Measurements from ENCODE around the gene ASAP3.

The ASAP3 gene

GRCh38 chr1:23448846-23449245, 35.1 kb downstream of the ASAP3 start:
- no peak for DNase-seq

DNA sequence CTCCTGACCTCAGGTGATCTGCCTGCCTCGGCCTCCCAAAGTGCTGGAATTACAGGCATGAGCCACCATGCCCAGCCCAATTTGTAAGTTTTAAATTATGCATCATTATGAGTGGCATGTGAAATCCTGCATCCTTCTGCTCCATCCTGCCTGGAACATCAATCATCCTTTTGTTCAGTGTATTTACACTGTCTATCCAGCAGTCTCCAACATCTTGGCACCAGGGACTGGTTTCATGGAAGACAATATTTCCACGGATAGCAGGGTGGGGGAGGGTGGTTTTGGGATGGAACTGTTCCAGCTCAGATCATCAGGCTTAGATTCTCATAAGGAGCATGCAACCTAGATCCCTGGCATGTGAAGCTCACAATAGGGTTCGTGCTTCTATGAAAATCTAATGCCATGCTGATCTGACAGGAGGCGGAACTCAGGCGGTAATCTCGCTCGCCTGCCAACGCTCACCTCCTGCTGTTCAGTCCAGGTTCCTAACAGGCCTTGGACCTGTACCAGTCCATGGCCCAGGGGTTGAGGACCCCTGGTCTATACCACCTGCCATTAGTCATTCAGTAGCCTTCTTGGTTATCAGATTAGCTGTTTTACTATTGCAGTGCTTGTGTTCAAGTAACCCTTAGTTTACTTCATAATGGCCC, 37.2 kb downstream of the ASAP3 start:
- DNase-seq: no peak

- no peak for DNase-seq
These were observed 39.2 kb downstream of the ASAP3 start for GRCh38 chr1:23444596-23445390.

GRCh38 chr1:23444104-23444533, 39.9 kb downstream of the ASAP3 start:
- peak; percentile 89 to 91 (median 89) for DNase-seq

DNA sequence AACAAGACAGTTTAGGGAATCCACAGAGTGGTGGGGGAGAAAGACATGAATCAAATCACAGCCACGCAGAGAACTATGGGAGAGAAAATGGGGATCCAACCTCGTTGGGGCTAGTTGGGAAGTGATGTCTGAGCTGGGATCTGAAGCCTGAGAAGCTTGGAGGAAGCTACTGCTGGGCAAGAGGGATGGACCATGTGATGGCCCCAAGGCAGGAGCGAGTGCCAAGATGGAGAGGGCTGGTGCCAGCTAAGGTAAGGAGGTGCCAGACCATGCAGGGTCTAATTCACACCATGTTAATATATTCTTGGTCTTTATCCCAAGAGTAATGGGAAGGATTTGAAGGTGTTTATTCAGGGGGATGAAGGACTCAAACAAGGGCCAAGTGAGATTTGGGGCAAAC, 41.2 kb downstream of the ASAP3 start:
- DNase-seq: no peak

DNA sequence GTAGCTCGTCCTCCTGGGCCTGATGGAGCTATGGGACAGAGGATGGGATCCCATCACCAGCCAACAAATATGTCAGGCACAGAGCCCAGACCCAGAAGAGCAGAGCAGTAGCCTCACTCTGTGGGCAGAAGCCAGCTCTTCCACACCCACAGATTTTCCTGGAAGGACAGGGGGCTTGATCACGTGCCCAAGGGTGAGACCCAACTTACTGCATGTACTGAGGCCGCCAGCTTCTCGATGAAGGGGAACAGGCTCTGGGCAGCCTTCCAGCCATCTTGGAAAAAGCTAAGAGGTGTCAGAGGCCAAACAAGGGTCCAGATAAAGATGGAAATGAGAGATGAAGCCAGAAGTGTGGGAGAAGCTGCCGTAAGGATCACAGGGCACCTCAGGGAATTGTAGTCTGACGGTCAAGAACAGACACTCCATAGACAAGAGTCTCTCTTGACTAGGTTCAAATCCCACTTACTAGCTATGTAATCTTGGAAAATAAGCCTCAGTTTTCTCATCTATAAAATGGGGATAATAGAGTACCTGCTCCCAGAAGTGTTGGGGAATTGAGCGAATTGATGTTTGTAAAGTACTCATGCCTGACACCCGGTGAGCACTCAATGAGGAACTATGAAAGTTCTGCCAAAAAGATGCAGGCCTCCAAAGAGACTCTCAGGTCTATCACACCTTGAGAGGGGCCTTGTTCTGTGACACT, 42.4 kb downstream of the ASAP3 start:
- DNase-seq: no peak

DNA sequence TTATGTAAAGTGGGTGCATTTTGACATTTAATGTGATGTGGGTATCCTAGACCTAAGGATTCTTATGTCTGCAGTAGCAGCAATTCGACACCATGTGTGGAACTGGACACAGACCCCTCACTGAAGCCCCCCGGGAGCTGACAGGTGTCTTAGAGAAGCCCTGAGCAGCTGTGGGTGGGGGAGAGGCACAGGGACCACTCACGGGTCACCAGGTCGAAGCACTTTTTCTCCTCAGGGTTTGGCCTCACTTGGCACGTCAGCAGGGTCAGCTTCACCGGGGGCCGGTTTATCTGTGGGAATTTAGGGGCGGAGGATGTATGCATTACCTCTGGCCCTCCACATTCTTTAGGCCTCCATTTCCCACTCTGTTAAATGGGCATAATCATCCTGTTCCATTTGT, 45.4 kb downstream of the ASAP3 start:
- DNase-seq: no peak

GRCh38 chr1:23437355-23437664, 46.7 kb downstream of the ASAP3 start:
- DNase-seq: no peak

DNA sequence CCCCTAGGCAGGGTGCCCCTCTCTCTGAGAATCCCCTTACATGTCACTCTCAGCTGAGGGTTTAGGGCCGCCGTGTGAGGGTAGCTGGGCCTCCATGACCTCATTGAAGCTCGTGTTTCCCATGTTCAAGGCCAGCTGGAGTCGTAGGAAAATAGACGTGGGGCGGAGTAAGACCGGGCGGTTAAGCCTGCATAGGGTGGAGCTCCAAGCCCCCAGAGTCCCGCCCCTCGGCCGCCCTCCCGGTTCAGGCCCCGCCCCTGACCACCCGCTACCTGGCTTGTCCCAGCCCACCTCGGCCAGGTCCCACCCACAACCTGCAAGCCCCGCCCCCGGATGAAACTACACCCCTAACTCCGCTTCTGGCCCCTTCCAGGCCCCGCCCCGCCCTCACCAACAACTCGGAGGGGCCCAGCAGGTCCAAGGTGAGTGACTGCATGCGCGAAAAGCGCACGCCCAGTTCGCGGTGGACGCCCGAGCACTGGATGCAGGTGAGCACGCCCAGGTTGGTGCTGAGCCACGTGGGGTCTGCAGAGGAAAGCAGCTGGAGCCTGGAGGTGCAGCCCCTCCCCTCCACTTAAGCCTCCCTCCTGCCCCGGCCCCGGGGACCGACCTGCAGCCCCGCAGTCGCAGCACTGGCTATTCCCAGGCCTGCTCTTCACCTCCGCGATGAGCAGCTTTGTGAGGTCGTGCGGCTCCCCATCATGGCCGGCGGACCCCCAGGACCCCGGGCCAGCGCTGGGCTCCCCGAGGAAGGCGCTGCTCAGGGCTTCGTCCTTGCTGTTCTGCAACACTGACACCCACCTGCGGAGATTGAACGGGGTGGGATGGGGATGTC, 47.2 kb downstream of the ASAP3 start:
- DNase-seq: no peak

GRCh38 chr1:23434260-23434775, 49.7 kb downstream of the ASAP3 start:
- no peak for DNase-seq

- DNase-seq: no peak
These were observed 50.9 kb downstream of the ASAP3 start for GRCh38 chr1:23433122-23433521.

DNA sequence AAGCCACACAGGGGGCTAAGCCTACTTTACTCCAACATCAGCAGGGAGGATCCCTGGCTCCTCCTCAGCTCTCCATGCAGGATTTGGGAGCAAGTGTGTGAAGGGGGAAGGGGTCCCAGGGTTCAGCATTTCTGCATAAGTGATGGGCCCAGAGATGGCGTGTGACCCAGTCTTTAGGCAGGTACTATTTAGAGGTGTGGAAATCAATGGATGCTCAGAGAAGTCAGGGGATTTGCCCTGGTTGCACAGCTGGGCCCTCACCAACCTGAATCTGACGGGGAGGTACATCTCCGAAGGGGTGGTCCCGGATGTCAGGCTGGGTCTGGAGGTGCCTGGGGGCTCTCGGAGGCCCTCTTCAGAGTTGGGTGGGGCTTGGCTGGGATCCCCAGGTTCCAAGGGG, 52.5 kb downstream of the ASAP3 start:
- DNase-seq: no peak

DNA sequence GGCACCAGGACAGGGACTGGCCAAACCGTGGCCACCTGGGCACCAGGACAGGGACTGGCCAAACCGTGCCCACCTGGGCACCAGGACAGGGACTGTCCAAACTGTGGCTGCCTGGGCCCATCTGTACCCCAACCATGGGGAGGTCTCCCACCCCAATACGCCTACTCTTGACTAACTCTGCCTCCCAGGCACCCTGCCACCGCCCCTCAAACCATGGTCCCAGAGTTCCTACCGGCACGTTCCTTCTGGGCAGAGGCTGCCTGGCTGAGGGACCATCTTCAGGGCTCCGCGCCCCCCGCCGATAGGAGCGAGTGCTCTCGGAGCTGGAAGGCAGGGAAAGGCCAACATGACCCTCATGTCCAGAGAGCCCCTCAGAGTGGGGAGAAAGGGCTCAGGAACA, 53.2 kb downstream of the ASAP3 start:
- DNase-seq: no peak

- DNase-seq: no peak
These were observed 55.7 kb downstream of the ASAP3 start for GRCh38 chr1:23428136-23428905.

DNA sequence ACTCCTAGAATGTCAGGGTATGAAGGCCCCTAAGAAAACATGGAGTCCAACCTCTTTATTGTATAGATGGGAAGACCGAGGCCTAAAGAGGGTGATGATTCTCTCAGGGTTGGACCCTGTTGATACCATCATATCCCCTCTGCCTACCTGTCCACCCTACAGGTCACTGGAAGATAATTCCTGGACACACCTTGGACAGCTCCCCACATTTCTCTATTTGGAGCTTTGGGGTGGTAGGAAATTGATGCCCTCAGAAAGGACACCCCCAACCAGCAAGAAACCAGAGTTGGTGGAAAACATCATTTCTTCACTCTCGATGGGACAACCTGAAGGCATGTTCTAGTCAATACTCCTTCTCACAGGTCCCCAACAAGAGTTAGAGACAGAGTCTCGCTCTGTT, 56.4 kb downstream of the ASAP3 start:
- DNase-seq: no peak

GRCh38 chr1:23426828-23427227, 57.2 kb downstream of the ASAP3 start:
- no peak for DNase-seq

GRCh38 chr1:23425193-23425494, 58.8 kb downstream of the ASAP3 start:
- DNase-seq: no peak

GRCh38 chr1:23424293-23425192, 59.4 kb downstream of the ASAP3 start, which contains the start of gene TCEA3:
Gene TCEA3, minus strand, starts transcription at chr1:23424748. Its CDS starts 115 bp downstream, at chr1:23424633.
- peak in 1 of 3 donors; percentile 30 for DNase-seq

GRCh38 chr1:23423415-23424292, 60.3 kb downstream of the ASAP3 start:
- no peak for DNase-seq

DNA sequence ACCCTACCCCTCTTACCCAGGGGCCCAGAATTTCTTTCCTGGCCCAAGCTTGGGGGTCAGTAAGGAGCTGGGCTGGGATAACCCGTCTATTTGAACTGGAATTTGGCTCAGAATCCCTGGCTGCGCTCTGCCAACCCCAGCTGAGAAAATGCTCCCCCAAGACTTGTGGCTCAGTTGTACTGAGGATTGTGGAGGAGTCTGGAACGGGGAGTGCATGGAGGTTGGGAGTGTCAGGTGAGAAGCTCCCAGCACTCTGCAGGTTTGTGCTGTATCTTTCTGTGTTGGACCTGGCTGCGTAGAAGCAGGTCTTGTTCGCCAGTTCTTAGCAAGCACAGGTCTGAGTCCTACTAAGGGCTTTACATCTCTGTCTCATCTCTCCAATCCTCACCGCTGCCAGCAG, 61.0 kb downstream of the ASAP3 start:
- no peak for DNase-seq
